Measurements from ENCODE around the gene PTPRG. TPM values are rescaled to one million over a fixed set of nuclear protein-coding genes. Genes with fewer than 3 reads are reported as not detected.

Gene PTPRG
- total and polyA plus RNA-seq, 2 experiments from 2014 or later, result 24.4 to 131 TPM

DNA sequence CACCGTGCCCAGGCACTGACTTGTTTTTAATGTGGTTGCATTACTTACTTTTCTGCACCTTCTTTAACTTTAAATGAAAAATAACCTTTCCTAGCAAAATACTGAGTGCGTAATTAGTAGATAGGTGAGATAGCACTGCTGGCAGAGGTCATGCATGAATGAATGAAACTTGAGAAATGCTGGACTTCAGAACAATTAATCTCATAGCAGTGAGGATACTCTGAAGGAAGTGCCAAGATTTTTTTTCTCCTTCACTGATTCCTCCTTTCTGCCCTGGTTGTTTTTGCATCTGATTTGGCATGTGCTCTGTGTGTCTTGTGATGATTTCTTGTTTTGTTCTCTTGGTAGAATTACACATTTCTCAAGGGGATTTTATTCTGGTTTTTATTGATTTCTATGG, 378.9 kb downstream of the PTPRG start (continued):
- no peak for TF ChIP-seq ZNF462 (CRISPR knock-in tag; IDR thresholded peaks at IDR 0.05)
- TF ChIP-seq, protein P1, sequence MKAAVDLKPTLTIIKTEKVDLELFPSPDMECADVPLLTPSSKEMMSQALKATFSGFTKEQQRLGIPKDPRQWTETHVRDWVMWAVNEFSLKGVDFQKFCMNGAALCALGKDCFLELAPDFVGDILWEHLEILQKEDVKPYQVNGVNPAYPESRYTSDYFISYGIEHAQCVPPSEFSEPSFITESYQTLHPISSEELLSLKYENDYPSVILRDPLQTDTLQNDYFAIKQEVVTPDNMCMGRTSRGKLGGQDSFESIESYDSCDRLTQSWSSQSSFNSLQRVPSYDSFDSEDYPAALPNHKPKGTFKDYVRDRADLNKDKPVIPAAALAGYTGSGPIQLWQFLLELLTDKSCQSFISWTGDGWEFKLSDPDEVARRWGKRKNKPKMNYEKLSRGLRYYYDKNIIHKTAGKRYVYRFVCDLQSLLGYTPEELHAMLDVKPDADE (IDR thresholded peaks at IDR 0.05), result no peak
- TF ChIP-seq, protein P2, sequence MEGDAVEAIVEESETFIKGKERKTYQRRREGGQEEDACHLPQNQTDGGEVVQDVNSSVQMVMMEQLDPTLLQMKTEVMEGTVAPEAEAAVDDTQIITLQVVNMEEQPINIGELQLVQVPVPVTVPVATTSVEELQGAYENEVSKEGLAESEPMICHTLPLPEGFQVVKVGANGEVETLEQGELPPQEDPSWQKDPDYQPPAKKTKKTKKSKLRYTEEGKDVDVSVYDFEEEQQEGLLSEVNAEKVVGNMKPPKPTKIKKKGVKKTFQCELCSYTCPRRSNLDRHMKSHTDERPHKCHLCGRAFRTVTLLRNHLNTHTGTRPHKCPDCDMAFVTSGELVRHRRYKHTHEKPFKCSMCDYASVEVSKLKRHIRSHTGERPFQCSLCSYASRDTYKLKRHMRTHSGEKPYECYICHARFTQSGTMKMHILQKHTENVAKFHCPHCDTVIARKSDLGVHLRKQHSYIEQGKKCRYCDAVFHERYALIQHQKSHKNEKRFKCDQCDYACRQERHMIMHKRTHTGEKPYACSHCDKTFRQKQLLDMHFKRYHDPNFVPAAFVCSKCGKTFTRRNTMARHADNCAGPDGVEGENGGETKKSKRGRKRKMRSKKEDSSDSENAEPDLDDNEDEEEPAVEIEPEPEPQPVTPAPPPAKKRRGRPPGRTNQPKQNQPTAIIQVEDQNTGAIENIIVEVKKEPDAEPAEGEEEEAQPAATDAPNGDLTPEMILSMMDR (conservative IDR thresholded peaks at IDR 0.05; ENCODE audit: low read depth in 2 of 2), result no peak
- no peak for TF ChIP-seq EZH2phosphoT487 (IDR thresholded peaks at IDR 0.05; ENCODE audit: unreplicated experiment)
- TF ChIP-seq NANOG (IDR thresholded peaks at IDR 0.05; ENCODE audit: borderline replicate concordance), result no peak
- no peak for TF ChIP-seq EZH2 (IDR thresholded peaks at IDR 0.05; ENCODE audit: low read depth, unreplicated experiment)

DNA sequence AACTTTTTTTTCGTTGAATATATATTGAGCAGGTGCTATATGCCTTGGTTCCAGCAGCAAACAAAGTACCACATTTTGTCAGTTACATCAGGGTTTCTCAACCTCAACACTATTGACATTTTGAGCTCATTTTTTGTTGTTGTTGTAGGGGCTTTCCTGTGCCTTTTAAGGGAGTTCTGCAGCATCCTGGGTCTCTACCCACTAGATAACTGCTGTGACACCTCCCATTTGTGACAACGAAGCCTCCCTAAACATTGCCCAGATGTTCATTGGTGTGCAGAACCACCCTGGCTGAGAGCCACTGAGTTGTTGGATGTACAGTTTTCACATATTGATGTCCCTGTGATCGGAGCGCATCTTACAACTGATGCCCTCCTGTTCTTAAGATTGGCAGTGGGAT, 382.6 kb downstream of the PTPRG start:
- no peak overlapping the region for H3K4me3 Mint-ChIP-seq
- peaks cover 6% of the 10 kb centered on the region; the same call in 2 of the 3 replicates for H3K36me3 Mint-ChIP-seq (ENCODE audit: low read depth)
- Histone ChIP-seq H3F3A (replicated peaks; ENCODE audit: low read depth) (no peaks in the 10 kb centered on the region), H3K4me2 (no peak overlapping the region), H3K79me2 (replicated peaks; ENCODE audit: insufficient read depth) (peaks cover 56% of the 10 kb centered on the region), H3K27me3 (ENCODE audit: insufficient read depth) (no peaks in the 10 kb centered on the region), H3K9me2 (ENCODE audit: insufficient read depth) (peaks cover 4% of the 10 kb centered on the region; the same call in 1 of the 2 replicates), H3K4me1 (ENCODE audit: insufficient read depth) (peaks cover 44% of the 10 kb centered on the region), H3K36me3 (ENCODE audit: insufficient read depth) (no peaks in the 10 kb centered on the region), H3K27ac (ENCODE audit: low read depth) (0 out of 2 replicates have a peak overlapping the region, but pooled peaks have one; percentile 37), H4K20me1 (replicated peaks; ENCODE audit: insufficient read depth) (no peaks in the 10 kb centered on the region; the same call in 1 of the 2 replicates), H2AFZ (no peak overlapping the region), H3K4me3 (no peak overlapping the region)
- no peak overlapping the region for H3K27ac Mint-ChIP-seq
- peaks cover 69% of the 10 kb centered on the region for H3K4me1 Mint-ChIP-seq
- DNase-seq (ENCODE audit: low spot score), result no peak
- ATAC-seq, result no peak
- H3K27me3 Mint-ChIP-seq (ENCODE audit: insufficient read depth, low read depth, poor library complexity), result peaks cover 5% of the 10 kb centered on the region
- H3K9me3 Mint-ChIP-seq, result no peaks in the 10 kb centered on the region
- TF ChIP-seq REST (IDR thresholded peaks at IDR 0.05; ENCODE audit: unreplicated experiment) (no peak), ZNF331 (CRISPR knock-in tag; IDR thresholded peaks at IDR 0.05; ENCODE audit: low read depth) (no peak), NANOG (IDR thresholded peaks at IDR 0.05; ENCODE audit: borderline replicate concordance) (no peak), EZH2 (IDR thresholded peaks at IDR 0.05; ENCODE audit: low read depth, unreplicated experiment) (no peak)
- TF ChIP-seq, protein P2 (conservative IDR thresholded peaks at IDR 0.05; ENCODE audit: low read depth in 2 of 2), result no peak

All from GM23338 (cell line).